NCI-H524 (cell line): ENCODE measurements around the gene VDAC1.
"Not testable (repeated sequence)": the region's sequence is repeated elsewhere in the genome, so short reads cannot be mapped to it uniquely, and the experiment has no call there.

ENCODE experiments used
- DNase-seq, 2 experiments: peaks; one replicate each; lab custom pipeline; 2025; lab: John Stamatoyannopoulos, UW

The VDAC1 gene

GRCh38 chr5:134004626-134005416 lies at the start of gene VDAC1:
Gene VDAC1, minus strand, starts transcription at chr5:134004975. Its CDS starts 11,963 bp downstream, at chr5:133993012.
- peak; percentile 42 to 69 for DNase-seq

- no peak for DNase-seq
Measured at GRCh38 chr5:134053840-134054338, 49.1 kb upstream of the VDAC1 start.

- no peak for DNase-seq
Measured at GRCh38 chr5:134053314-134053839, 48.6 kb upstream of the VDAC1 start.

- DNase-seq, result no peak
Measured at GRCh38 chr5:134051305-134051704, 46.5 kb upstream of the VDAC1 start.

- no peak for DNase-seq
Measured at GRCh38 chr5:134048864-134049263, 44.1 kb upstream of the VDAC1 start.

- DNase-seq, result no peak
Measured at GRCh38 chr5:134047687-134048056, 42.9 kb upstream of the VDAC1 start.

- no peak for DNase-seq
Measured at GRCh38 chr5:134046801-134047686, 42.3 kb upstream of the VDAC1 start.

GRCh38 chr5:134046330-134046729 lies 41.6 kb upstream of the VDAC1 start:
- DNase-seq, result no peak

- DNase-seq, result no peak
Measured at GRCh38 chr5:134043793-134044792, 39.3 kb upstream of the VDAC1 start.

GRCh38 chr5:134041570-134042411 lies 37.0 kb upstream of the VDAC1 start:
- no peak for DNase-seq

GRCh38 chr5:134038138-134038537 lies 33.4 kb upstream of the VDAC1 start:
- DNase-seq, result no peak

- no peak for DNase-seq
Measured at GRCh38 chr5:134037160-134037559, 32.4 kb upstream of the VDAC1 start.

- no peak for DNase-seq
Measured at GRCh38 chr5:134034326-134034725, 29.6 kb upstream of the VDAC1 start.

GRCh38 chr5:134030303-134030964 lies 25.7 kb upstream of the VDAC1 start:
- DNase-seq, result not testable (repeated sequence)

GRCh38 chr5:134029156-134029555 lies 24.4 kb upstream of the VDAC1 start:
- DNase-seq, result no peak

GRCh38 chr5:134028496-134028895 lies 23.7 kb upstream of the VDAC1 start:
- no peak for DNase-seq

- DNase-seq, result no peak
Measured at GRCh38 chr5:134027288-134027615, 22.5 kb upstream of the VDAC1 start.

GRCh38 chr5:134026521-134027287 lies 21.9 kb upstream of the VDAC1 start:
- peak; percentile 76 to 85 for DNase-seq

- no peak for DNase-seq
Measured at GRCh38 chr5:134025786-134026185, 21.0 kb upstream of the VDAC1 start.
